Vagina (tissue), 2 donors: ENCODE data around the gene MIGA2. TPM values are rescaled to one million over a fixed set of nuclear protein-coding genes. Genes with fewer than 3 reads are reported as not detected.

Source experiments
- DNase-seq, 2 donors: peaks; one replicate each; pipeline ENCODE4 v3.0.0-alpha.2; 2017; ENCODE audit errors: extremely low spot score in 2 of 2
- H3K27ac ChIP-seq: fragments of 200-600 bp; sonication (generic); one replicate; pipeline ENCODE4 v1.5.1; 2019
- H3K27me3 ChIP-seq: fragments of 200-600 bp; sonication (generic); one replicate; pipeline ENCODE4 v1.5.1; 2019
- H3K36me3 ChIP-seq, 2 donors: fragments of 200-600 bp; sonication (generic); one replicate each; pipeline ENCODE4 v1.5.1; 2017 to 2019
- H3K4me1 ChIP-seq: fragments of 200-600 bp; sonication (generic); one replicate; pipeline ENCODE4 v1.5.1; 2019
- H3K4me3 ChIP-seq, 2 donors: fragments of 200-600 bp; sonication (generic); 1 replicate in 1 of 2; 2 replicates in 1 of 2; pipeline ENCODE4 v1.5.1; 2016 to 2019
- H3K9me3 ChIP-seq: fragments of 200-600 bp; sonication (generic); one replicate; pipeline ENCODE4 v1.5.1; 2019
- CTCF ChIP-seq, 3 experiments: fragments of 450-650 bp in 2 of 3; fragments of 200-600 bp in 1 of 3; sonication (generic) in 1 of 3; IDR thresholded peaks; one replicate each; pipeline ENCODE4 v1.5.1; 2017 to 2019; ENCODE audit warnings: antibody characterized with exemption in 3 of 3, mild to moderate bottlenecking in 2 of 3, moderate library complexity in 2 of 3
- POLR2A ChIP-seq, 2 donors: fragments of 450-650 bp; IDR thresholded peaks; one replicate each; pipeline ENCODE4 v1.6.1; 2017; ENCODE audit warnings: antibody characterized with exemption in 2 of 2, mild to moderate bottlenecking in 2 of 2, moderate library complexity in 2 of 2
- POLR2AphosphoS5 ChIP-seq, 2 donors: sonication (generic); formaldehyde crosslinking; IDR thresholded peaks; one replicate each; pipeline ENCODE4 v1.9.0; 2017; ENCODE audit warnings: antibody characterized with exemption in 2 of 2, mild to moderate bottlenecking in 2 of 2, low read depth in 1 of 2; ENCODE audit not compliant: insufficient read depth in 1 of 2
- intact Hi-C: fragments of 100-400 bp; cut with DNase I; formaldehyde crosslinking; loops from one replicate; pipeline ENCODE4 v1.15.1; 2023
- total RNA-seq: library from RNA; depleted of rRNA; stranded (reverse); fragments of >200 nt; gene quantifications from one replicate; pipeline ENCODE4 v1.2.3, GENCODE V29; 2016

Gene MIGA2
- total RNA-seq, 1 donor from 2014 or later: 35.1 TPM

GRCh38 chr9:129105857-129106694, 69.7 kb downstream of the MIGA2 start:
- intact Hi-C loops: no loop called here
- Histone ChIP-seq H3K4me3 (no peak overlapping the region), H3K36me3 (peaks cover 0 to 6% of the 10 kb centered on the region in 2 donors), H3K9me3 (no peaks in the 10 kb centered on the region), H3K4me1 (peaks cover 23% of the 10 kb centered on the region), H3K27me3 (no peaks in the 10 kb centered on the region), H3K27ac (no peak overlapping the region)
- DNase-seq: no peak
- TF ChIP-seq POLR2A (IDR thresholded peaks at IDR 0.05) (no peak), CTCF (IDR thresholded peaks at IDR 0.05) (no peak), POLR2AphosphoS5 (IDR thresholded peaks at IDR 0.05; ENCODE audit: insufficient read depth in 1 of 2, low read depth in 1 of 2) (no peak)

GRCh38 chr9:129107651-129108050, 71.2 kb downstream of the MIGA2 start:
- no peaks in the 10 kb centered on the region for H3K27me3 ChIP-seq
- H3K27ac ChIP-seq: no peak overlapping the region
- intact Hi-C loops: no loop called here
- H3K9me3 ChIP-seq: no peaks in the 10 kb centered on the region
- H3K36me3 ChIP-seq: peaks cover 0 to 6% of the 10 kb centered on the region in 2 donors
- no peak for DNase-seq
- no peak overlapping the region for H3K4me3 ChIP-seq
- H3K4me1 ChIP-seq: peaks cover 33% of the 10 kb centered on the region
- TF ChIP-seq POLR2AphosphoS5 (IDR thresholded peaks at IDR 0.05; ENCODE audit: insufficient read depth in 1 of 2, low read depth in 1 of 2): no peak

- H3K27me3 ChIP-seq: no peaks in the 10 kb centered on the region
- no peak for DNase-seq
- no peaks in the 10 kb centered on the region for H3K9me3 ChIP-seq
- H3K4me1 ChIP-seq: peaks cover 35% of the 10 kb centered on the region
- intact Hi-C loops: no loop called here
- peaks cover 0 to 6% of the 10 kb centered on the region in 2 donors for H3K36me3 ChIP-seq
- TF ChIP-seq POLR2AphosphoS5 (IDR thresholded peaks at IDR 0.05; ENCODE audit: insufficient read depth in 1 of 2, low read depth in 1 of 2) (no peak), POLR2A (IDR thresholded peaks at IDR 0.05) (no peak), CTCF (IDR thresholded peaks at IDR 0.05) (no peak)
- H3K27ac ChIP-seq: no peak overlapping the region
- H3K4me3 ChIP-seq: no peak overlapping the region
Observed at GRCh38 chr9:129108083-129108804, 71.8 kb downstream of the MIGA2 start.

GRCh38 chr9:129108805-129109536, 72.5 kb downstream of the MIGA2 start:
- H3K36me3 ChIP-seq: peaks cover 0 to 6% of the 10 kb centered on the region in 2 donors
- TF ChIP-seq POLR2A (IDR thresholded peaks at IDR 0.05): no peak
- no peak for TF ChIP-seq CTCF (IDR thresholded peaks at IDR 0.05)
- no peak for TF ChIP-seq POLR2AphosphoS5 (IDR thresholded peaks at IDR 0.05; ENCODE audit: insufficient read depth in 1 of 2, low read depth in 1 of 2)
- no peak overlapping the region for H3K27ac ChIP-seq
- H3K4me1 ChIP-seq: peaks cover 35% of the 10 kb centered on the region
- H3K9me3 ChIP-seq: no peaks in the 10 kb centered on the region
- H3K27me3 ChIP-seq: no peaks in the 10 kb centered on the region
- no peak for DNase-seq
- peak overlapping the region; percentile 74 to 100 for H3K4me3 ChIP-seq
- intact Hi-C loops: no loop called here

GRCh38 chr9:129109537-129109903, 73.1 kb downstream of the MIGA2 start:
- H3K27ac ChIP-seq: peak overlapping the region; percentile 91
- intact Hi-C loops: no loop called here
- TF ChIP-seq CTCF (IDR thresholded peaks at IDR 0.05): no peak
- TF ChIP-seq POLR2A (IDR thresholded peaks at IDR 0.05): no peak
- TF ChIP-seq POLR2AphosphoS5 (IDR thresholded peaks at IDR 0.05; ENCODE audit: insufficient read depth in 1 of 2, low read depth in 1 of 2): no peak
- peaks cover 0 to 6% of the 10 kb centered on the region in 2 donors for H3K36me3 ChIP-seq
- H3K4me3 ChIP-seq: peak overlapping the region; percentile 74 to 100
- no peaks in the 10 kb centered on the region for H3K9me3 ChIP-seq
- DNase-seq: no peak
- H3K4me1 ChIP-seq: peaks cover 35% of the 10 kb centered on the region
- H3K27me3 ChIP-seq: no peaks in the 10 kb centered on the region
